ENCODE results near the gene TMPRSS11A.

- TF ChIP-seq CTCF (IDR thresholded peaks at IDR 0.05), result no peak
- TF ChIP-seq SIN3A (IDR thresholded peaks at IDR 0.05; ENCODE audit: borderline replicate concordance, insufficient read depth, low read depth, low read length), result no peak
- no peak for TF ChIP-seq REST (IDR thresholded peaks at IDR 0.05; ENCODE audit: insufficient read depth in 1 of 2, low read depth in 2 of 2, low read length in 1 of 2)
- no peak for TF ChIP-seq POLR2AphosphoS5 (IDR thresholded peaks at IDR 0.05; ENCODE audit: low read depth, low read length)
Measured at GRCh38 chr4:67927251-67927650, 36.0 kb downstream of the TMPRSS11A start.
